HepG2 (cell line): ENCODE measurements around the gene TOMM7. TPM values are rescaled to one million over a fixed set of nuclear protein-coding genes. Genes with fewer than 3 reads are reported as not detected.

Experiments
- ASH2L ChIP-seq: fragments of 300-600, 200-600 bp; sonication (generic); IDR thresholded peaks from 2 replicates; pipeline ENCODE4 v1.7.0; 2017; ENCODE audit warnings: low read depth, mild to moderate bottlenecking, moderate library complexity, mixed read lengths, low read length; ENCODE audit not compliant: insufficient read length
- CENPX ChIP-seq: sonication (generic); formaldehyde crosslinking; IDR thresholded peaks from 2 replicates; pipeline ENCODE4 v1.9.0; 2021; ENCODE audit warnings: mild to moderate bottlenecking, missing genetic modification reagents, moderate library complexity
- FOXA1 ChIP-seq, 2 experiments: fragments of 450-650 bp in 1 of 2; sonication (generic) in 1 of 2; formaldehyde crosslinking in 1 of 2; IDR thresholded peaks; 2 replicates each; pipeline versions ENCODE4 v1.4.0 to v1.6.1; 2016 to 2020; ENCODE audit warnings: missing genetic modification reagents in 1 of 2
- KAT8 ChIP-seq: IDR thresholded peaks from 2 replicates; pipeline ENCODE4 v1.6.1; 2016; ENCODE audit warnings: missing genetic modification reagents, missing compliant biosample characterization
- KDM5A ChIP-seq: fragments of 200-600 bp; sonication (generic); IDR thresholded peaks from 2 replicates; pipeline ENCODE4 v1.7.0; 2018; ENCODE audit warnings: antibody characterized with exemption, mild to moderate bottlenecking, low read length, borderline replicate concordance
- MNT ChIP-seq: fragments of 450-650 bp; IDR thresholded peaks from 2 replicates; pipeline ENCODE4 v1.6.1; 2016
- NCOA1 ChIP-seq: sonication (generic); formaldehyde crosslinking; IDR thresholded peaks from 2 replicates; pipeline ENCODE4 v1.9.0; 2021; ENCODE audit warnings: missing genetic modification reagents
- NFKBIZ ChIP-seq: IDR thresholded peaks from 2 replicates; pipeline ENCODE4 v1.6.1; 2018; ENCODE audit warnings: missing genetic modification reagents, missing compliant biosample characterization
- NPAS2 ChIP-seq: sonication (generic); formaldehyde crosslinking; IDR thresholded peaks from 2 replicates; pipeline ENCODE4 v1.8.0; 2022; ENCODE audit warnings: mild to moderate bottlenecking, missing genetic modification reagents, borderline replicate concordance
- RORA ChIP-seq: sonication (generic); formaldehyde crosslinking; IDR thresholded peaks from 2 replicates; pipeline ENCODE4 v1.5.0; 2020; ENCODE audit warnings: mild to moderate bottlenecking, missing genetic modification reagents, moderate library complexity
- SMARCE1 ChIP-seq: fragments of 450-650 bp; IDR thresholded peaks from 2 replicates; pipeline ENCODE4 v1.6.1; 2017; ENCODE audit warnings: borderline replicate concordance
- SNRNP70 ChIP-seq: fragments of 200-400 bp; formaldehyde crosslinking; IDR thresholded peaks from 2 replicates; pipeline ENCODE4 v1.6.1; 2017; ENCODE audit warnings: mild to moderate bottlenecking, low read depth, low read length, moderate library complexity
- TBX2 ChIP-seq: sonication (generic); formaldehyde crosslinking; IDR thresholded peaks from 2 replicates; pipeline ENCODE4 v1.5.0; 2020; ENCODE audit warnings: missing genetic modification reagents, mild to moderate bottlenecking, borderline replicate concordance
- ZBTB34 ChIP-seq: sonication (generic); formaldehyde crosslinking; IDR thresholded peaks from 2 replicates; pipeline ENCODE4 v1.8.0; 2022; ENCODE audit warnings: mild to moderate bottlenecking, missing genetic modification reagents
- ZMYM4 ChIP-seq: sonication (generic); formaldehyde crosslinking; IDR thresholded peaks from 2 replicates; pipeline ENCODE4 v1.8.1; 2023; ENCODE audit warnings: mild to moderate bottlenecking, missing genetic modification reagents
- ZNF232 ChIP-seq: sonication (generic); formaldehyde crosslinking; IDR thresholded peaks from 2 replicates; pipeline ENCODE4 v1.4.0; 2020; ENCODE audit warnings: missing genetic modification reagents, borderline replicate concordance
- ZNF337 ChIP-seq: sonication (generic); formaldehyde crosslinking; IDR thresholded peaks from 2 replicates; pipeline ENCODE4 v1.5.1; 2020; ENCODE audit warnings: missing genetic modification reagents, low read depth, mild to moderate bottlenecking, borderline replicate concordance
- ZNF44 ChIP-seq: sonication (generic); formaldehyde crosslinking; IDR thresholded peaks from 2 replicates; pipeline ENCODE4 v1.5.1; 2020; ENCODE audit warnings: mild to moderate bottlenecking, missing genetic modification reagents
- ZNF710 ChIP-seq: sonication (generic); formaldehyde crosslinking; IDR thresholded peaks from 2 replicates; pipeline ENCODE4 v1.5.0; 2020; ENCODE audit warnings: mild to moderate bottlenecking, missing genetic modification reagents, borderline replicate concordance
- ZNF773 ChIP-seq: sonication (generic); formaldehyde crosslinking; IDR thresholded peaks from 2 replicates; pipeline ENCODE4 v1.4.0; 2020; ENCODE audit warnings: missing genetic modification reagents, borderline replicate concordance
- ZNF891 ChIP-seq: sonication (generic); formaldehyde crosslinking; IDR thresholded peaks from 2 replicates; pipeline ENCODE4 v1.5.0; 2020; ENCODE audit warnings: mild to moderate bottlenecking, missing genetic modification reagents
- ZSCAN5A ChIP-seq: sonication (generic); formaldehyde crosslinking; IDR thresholded peaks from 2 replicates; pipeline ENCODE4 v1.8.0; 2022; ENCODE audit warnings: mild to moderate bottlenecking, missing genetic modification reagents, borderline replicate concordance
- polyA plus RNA-seq, 8 experiments: library from polyadenylated mRNA; depleted of rRNA in 3 of 8; stranded (reverse) in 7 of 8; unstranded in 1 of 8; fragments of >200 nt; fragmentation: Illumina TruSeq in 4 of 8; extraction: Trizol in 4 of 8; gene quantifications; 2 replicates each; pipeline versions ENCODE4 v1.2.1 to v1.2.3, GENCODE V29; 2011 to 2016; ENCODE audit warnings: low read depth in 4 of 8, missing spikeins in 1 of 8, mixed read lengths in 1 of 8; ENCODE audit not compliant: insufficient read depth in 1 of 8
- total RNA-seq, 5 experiments: library from RNA; depleted of rRNA; stranded (reverse); fragments of >200 nt; fragmentation: Illumina TruSeq; extraction: Trizol; gene quantifications; 2 replicates each; pipeline ENCODE4 v1.2.3, GENCODE V29; 2016; ENCODE audit warnings: low read depth in 1 of 5
- TF ChIP-seq, protein P1 (sequence below): sonication (generic); formaldehyde crosslinking; IDR thresholded peaks from 2 replicates; pipeline ENCODE4 v1.8.0; 2023; ENCODE audit warnings: mild to moderate bottlenecking, missing genetic modification reagents

The TOMM7 gene
- total and polyA plus RNA-seq, 2 of the 13 experiments (the other 11 are each of a cell fraction or from before 2014, with no cell fraction given) = 251 to 369 TPM

DNA sequence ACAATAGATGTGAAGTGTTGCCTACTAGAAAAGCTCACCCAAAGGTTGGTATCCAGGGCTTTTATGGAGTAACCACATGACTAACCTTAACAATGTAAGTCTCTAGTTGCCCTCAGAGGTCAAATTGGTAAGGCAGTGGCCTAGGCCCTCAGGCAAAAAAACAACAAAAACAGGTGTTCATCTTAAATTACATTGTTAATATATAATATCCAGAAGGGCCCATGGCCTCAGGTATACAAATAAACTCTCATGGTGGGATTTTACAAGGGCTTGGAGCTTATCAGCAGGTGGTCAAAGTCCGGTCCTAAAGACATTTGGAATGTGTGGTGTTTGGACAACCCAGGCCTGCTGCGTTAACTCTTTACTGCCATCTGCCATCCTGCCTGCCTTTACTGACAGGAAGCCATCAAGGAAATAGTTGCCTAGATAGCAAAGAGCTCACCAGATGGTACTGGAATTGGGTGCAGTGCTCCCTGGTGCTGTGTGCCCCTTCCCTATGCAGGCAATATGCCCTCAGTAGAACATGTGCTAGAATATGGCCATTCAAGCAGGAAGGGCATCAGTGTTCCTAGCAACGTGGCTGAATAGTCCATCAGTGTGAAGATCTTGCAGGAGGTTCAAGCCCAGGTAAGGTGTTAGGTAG, 36.2 kb downstream of the TOMM7 start (continued):
- TF ChIP-seq ZBTB34 (CRISPR knock-in tag) (peak; percentile 92), ZNF44 (no peak), NCOA1 (CRISPR knock-in tag) (no peak), KDM5A (no peak), SNRNP70 (no peak), ASH2L (peak; percentile 80), KAT8 (CRISPR knock-in tag) (peak; percentile 75), ZMYM4 (CRISPR knock-in tag) (peak; percentile 96), RORA (CRISPR knock-in tag) (no peak), CENPX (CRISPR knock-in tag) (no peak), ZNF337 (CRISPR knock-in tag) (no peak), ZNF710 (CRISPR knock-in tag) (peak; percentile 61; the same call in 1 of the 2 replicates), ZNF232 (CRISPR knock-in tag) (no peak), NPAS2 (CRISPR knock-in tag) (no peak), SMARCE1 (no peak), NFKBIZ (peak; percentile 31; the same call in 1 of the 2 replicates), FOXA1 (IDR thresholded peaks at IDR 0.05) (no peak), FOXA1 (CRISPR knock-in tag; IDR thresholded peaks at IDR 0.05) (peak; percentile 78), TBX2 (CRISPR knock-in tag) (peak; percentile 90), ZSCAN5A (CRISPR knock-in tag) (peak; percentile 94; the same call in 1 of the 2 replicates), ZNF891 (CRISPR knock-in tag) (no peak), ZNF773 (CRISPR knock-in tag) (no peak), MNT (no peak)
- TF ChIP-seq, protein P1, sequence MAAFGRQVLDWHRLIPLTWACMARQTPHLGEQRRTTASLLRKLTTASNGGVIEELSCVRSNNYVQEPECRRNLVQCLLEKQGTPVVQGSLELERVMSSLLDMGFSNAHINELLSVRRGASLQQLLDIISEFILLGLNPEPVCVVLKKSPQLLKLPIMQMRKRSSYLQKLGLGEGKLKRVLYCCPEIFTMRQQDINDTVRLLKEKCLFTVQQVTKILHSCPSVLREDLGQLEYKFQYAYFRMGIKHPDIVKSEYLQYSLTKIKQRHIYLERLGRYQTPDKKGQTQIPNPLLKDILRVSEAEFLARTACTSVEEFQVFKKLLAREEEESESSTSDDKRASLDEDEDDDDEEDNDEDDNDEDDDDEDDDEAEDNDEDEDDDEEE (CRISPR knock-in tag) = no peak
